Measurements from ENCODE around the gene PCBP3.
A peak's percentile ranks its signal among the peaks of the same experiment; 100 is the strongest.

Gene PCBP3

DNA sequence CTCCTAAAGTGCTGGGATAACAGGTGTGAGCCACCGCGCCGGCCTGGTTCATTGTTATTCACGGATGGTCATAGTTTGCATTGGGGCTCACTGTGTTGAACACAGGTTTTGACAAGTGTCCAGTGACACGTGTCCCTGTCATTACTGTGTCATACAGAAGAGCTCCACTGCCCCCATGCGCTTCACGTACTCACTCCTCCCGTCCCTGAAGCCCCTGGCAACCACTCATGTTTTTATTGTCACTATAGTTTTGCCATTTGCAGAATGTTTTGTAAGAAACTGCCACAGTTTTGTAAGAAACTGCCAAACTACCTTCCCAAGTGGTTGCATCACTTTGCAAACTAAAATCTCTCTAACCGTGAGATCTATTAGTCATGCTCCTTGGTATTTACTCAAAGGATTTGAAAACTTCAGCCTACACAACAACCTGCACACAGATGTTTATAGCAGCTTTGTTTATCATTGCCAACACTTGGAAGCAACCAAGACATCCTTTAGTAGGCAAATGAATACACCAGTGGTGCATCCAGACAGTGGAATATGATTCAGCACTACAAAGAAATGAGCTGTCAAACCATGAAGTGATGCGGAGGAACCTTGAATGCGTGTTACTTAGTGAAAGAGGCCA lies 174.9 kb downstream of the PCBP3 start:
- no peak for DNase-seq

DNA sequence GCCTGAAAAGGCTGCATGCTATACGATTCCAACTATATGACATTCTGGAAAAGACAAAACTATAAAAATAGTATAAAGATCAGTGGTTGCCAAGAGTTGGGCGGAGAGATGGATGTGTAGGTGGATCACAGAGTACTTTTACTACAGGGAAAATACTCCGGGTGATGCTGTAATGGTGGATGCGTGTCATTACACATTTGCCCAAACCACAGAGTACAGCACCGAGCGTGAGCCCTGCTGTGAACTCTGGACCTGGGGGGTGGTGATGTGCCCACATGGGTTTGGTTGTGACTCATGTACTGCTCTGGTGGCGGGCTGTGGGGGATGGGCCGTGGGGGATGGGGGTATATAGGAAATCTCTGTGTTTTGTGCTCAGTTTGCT lies 175.4 kb downstream of the PCBP3 start:
- DNase-seq, result no peak

DNA sequence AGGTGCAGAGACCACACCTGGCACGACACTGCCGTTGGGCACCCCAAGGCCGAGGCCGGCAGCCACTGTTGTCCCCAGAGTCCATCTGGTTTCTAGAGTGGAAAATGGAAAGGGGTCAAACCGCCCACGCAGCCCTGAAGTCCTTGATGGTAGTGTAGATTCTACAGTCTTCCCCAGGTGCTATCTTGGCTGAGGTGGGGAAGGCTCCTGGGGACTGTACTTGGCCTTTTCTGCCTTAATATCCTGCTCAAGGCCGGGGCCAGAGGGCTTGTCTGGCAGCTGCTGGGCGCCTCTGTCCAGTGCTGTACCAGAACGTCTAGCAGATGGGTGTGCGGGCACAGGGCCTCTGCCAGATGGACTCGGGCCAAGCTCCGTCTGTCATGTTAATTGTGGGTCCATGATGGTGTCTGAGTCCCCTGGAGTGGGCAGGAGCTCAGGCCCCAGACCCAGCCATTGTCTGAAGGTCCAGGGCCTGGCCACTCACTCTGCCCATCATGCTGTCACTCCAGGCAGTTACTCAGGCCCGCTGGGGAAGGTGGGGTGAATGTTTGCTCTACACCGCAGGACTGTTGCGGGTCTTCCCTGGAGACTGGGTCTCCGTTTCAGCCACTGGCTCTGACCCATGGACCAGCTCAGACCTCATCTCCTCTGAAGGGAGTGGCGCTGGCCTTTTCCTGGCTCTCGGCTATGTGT lies 176.1 kb downstream of the PCBP3 start:
- DNase-seq, result no peak

DNA sequence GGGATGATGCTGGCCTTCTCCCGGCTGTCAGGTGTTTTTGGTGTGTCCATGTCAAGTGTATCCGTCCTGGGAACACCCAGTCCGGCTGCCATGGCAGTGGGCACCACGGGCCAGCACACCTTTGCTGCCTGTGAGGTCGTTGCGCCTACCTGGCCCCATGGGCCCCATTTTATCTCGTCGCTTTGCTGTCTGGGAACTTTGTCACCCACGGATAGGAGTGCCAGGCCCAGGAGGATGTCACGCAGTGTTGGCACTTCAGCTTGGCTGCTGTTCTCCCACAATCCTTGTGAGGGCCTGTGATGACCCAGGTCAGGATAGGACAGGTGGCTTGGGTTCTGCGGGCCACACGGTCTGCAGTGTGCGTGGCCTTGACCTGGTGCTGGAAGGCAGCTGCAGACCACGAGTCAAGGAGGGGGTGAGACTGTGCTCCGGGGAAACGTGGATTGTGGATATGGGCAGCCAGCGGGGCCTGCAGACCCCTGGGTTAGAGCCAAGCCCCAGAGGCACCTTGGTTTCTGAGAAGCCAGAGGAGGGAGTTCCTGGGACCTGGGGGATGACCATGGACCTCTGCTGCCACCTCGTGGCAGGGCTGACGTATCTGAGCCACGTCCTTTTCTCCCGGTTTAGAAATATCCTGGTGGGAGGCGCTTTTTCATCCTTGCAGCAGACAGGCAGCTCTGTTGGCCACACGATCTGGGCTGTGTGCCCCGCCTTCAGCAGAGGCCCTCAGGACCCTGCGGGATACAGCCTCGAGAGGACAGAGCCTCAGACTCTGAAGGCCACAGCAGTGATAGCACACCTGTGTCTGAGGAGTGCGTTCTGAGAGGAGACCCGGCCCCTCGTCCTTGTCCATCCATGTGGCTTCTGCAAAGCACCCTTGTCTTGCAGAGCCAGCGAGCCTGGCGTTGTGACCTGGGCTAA lies 176.9 kb downstream of the PCBP3 start:
- peak; percentile 76 for DNase-seq

DNA sequence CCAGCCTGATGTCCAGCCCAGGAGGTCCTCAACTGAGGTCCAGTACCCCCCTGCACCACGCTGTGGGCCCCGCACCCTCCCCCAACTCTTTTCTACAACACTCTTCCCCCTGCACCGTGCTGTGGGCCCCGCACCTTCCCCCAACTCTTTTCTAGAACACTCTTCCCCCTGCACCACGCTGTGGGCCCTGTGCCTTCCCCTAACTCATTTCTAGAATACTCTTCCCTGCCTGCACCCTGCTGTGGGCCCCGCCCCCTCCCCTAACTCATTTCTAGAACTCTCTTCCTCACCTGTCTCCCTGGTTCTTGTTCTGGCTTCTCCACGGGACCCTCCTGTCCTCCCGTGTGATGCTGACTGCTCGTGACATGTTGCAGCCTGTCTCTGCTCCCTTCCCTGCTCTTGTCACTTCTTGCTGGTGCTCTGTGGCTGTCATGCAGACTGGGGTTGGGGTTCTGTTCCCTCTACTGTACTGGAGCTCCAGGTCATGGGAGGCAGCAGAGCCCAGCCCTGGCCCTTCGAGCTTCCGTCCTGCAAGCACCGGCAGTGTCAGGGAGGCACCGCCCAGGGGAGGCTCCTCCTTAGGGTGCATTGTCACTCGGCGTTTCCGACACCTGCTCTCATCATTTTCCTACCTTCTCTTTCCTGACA lies 177.9 kb downstream of the PCBP3 start:
- no peak for DNase-seq

DNA sequence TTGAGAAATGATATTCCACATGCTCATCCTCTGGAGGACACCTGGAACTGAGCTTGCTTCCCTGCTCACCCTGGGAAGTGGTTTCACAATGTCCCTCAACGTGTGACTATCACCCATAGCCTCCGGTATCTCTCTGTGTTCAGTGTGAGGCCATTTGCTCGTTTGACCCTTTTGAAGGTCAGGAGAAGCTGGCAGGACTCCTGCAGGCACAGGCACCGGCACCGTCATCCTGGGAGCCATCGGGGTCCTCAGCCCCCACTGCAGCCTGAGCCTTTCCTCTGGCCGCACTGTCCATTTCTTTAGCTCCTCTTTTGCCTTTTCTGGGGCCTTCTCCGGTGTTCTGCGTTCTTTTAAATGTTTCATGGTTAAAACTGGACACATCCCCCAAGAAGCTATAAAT lies 178.5 kb downstream of the PCBP3 start:
- DNase-seq, result no peak

DNA sequence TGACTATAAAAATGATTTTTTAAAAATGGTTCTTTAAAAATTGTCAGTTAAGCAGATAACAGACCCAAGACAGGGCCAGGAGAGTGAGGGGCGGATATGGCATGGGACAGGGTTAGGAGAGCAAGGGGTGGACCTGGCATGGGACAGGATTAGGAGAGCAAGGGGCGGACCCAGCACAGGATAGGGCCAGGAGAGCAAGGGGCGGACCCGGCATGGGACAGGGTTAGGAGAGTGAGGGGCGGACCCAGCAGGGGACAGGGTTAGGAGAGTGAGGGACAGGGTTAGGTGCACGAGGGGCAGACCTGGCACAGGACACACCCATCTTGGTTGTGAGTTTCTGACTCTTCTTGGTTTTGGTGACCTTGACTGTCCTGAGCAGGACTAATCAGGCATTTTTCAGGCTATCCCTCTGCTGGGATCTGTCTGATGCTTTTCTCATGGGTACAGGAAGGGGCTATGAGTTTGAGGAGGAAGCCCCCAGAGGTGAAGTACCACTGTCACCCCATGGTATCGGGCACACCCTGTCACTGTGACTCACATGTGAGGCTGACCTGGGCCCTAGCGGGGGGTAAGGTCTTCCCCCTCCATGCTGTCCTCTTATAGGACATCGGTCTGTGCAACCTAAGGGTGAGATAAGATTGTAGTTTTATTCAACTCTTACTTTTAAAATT lies 179.0 kb downstream of the PCBP3 start:
- no peak for DNase-seq

DNA sequence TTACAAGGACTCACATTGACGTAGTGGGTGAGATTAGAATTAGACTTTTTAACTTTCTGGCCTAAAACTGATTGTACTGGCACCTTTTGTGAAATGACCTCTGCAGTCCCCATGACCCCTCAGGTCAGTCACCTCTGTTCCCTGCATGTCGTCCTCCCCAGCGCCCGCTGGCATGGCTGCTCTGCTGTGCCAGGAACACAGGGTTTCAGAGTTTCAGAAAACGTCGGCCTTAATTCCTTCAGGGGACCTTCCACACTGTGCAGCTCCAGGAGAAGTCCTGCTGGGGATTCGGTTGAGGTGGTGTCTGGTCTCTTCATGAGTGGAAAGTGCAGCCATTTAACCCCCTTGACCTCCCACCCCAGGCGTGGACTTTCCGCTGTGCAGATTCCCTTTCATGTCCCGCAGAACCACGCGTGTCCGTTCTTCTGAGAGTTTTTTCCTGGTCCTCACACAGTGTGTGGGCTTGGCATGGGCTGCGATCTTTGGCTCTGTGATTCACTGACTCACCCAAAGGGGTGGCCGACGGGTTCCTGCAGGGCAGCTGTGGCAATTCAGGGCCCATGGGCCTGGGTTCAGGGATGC lies 179.7 kb downstream of the PCBP3 start:
- no peak for DNase-seq

DNA sequence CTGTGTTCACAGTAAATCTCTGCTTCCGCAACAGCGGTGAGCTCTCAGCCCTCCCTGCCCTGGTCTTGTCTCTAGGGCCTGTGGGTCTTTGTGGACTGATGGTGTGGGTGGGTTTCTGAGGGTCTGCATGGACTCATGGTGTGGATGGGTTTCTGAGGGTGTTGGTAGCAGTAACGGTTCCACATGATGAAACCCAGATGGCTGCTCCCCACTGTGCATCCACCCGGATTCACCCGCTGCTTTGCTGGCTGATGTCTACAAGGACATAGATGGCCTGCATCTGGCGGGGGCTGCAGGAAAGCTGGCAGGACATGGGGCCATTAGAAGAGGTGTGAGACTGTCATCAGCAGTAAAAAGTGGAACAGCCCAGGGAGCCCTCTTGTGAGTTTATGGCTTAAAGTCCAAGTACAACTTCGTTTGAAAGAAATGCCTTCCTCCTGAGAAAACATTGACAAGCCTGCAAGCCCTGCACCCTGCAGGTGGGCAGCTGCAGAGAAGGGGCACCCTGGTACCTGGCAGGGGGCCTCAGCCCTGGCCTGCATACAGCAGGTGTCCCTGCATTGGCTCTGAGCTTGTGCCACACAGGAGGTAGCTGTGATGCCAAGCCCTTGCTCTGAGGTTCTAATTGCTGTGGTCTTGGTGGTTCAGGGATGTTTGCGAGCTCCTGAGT lies 181.2 kb downstream of the PCBP3 start:
- DNase-seq, result no peak

DNA sequence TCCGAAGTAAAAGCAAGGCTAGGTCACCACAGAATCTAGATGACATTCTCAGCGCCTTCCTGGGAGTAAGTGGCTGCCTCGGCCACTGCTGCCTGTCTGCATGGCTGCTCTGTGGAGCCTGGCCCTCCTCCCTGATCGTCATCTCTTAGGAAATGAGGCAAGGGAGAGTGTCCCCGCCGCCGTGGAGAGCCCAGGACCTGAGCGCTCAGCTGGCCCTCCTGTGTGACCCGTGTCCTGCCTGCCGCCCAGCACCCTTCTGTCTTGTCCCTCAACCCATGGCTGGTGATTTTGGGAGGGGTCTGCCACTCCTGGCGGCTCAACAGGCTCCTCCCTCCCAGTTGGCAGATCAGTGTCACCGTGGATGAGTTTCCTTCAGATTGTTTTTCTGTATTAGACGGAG lies 181.7 kb downstream of the PCBP3 start:
- DNase-seq, result no peak

DNA sequence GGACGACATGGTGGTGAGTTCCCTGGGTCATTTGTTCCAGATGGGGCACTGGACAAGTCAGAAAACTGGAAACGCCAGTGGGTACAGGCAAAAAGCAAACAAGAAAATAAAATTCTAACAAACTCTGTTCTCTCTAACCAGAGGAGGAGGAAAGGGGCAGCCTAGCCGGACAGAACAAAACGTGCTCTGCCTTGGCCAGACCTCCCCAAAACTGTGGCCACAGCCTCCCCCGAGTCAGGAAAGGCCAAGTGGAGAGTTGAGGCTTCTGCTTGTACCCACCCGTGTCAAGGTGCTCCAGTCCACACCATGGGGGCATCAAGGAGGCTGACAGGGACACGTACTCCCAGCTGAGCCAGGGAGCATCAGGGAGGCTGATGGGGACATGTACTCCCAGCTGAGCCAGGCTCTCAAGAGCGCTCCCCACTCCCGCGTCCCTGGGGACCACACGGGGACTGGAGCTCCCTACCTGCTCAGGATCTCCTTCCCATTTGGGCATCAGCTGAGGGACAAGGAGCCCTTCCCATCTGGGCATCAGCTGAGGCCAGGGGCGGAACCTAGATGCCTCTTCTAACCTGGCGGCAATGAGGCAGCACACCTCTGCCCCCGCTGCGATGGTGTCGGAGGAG lies 183.3 kb downstream of the PCBP3 start:
- DNase-seq, result no peak

DNA sequence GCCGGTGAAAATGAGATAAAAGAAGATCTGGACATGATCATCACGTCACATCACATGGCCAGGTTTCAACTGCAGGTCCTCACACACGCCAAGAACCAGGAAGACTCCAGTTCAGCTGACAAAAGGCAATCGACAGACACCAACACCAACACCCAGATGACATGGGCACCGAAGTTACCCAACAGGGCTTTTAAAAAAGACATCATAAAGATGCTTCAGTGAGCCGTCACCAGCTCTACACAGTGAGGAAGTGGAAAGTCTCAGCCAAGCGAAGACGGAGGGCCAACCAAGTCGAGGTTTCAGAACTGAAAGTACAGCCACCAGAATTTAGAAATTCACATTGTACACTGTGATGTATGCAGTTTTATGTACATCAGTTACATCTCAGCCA lies 183.8 kb downstream of the PCBP3 start:
- DNase-seq, result no peak

DNA sequence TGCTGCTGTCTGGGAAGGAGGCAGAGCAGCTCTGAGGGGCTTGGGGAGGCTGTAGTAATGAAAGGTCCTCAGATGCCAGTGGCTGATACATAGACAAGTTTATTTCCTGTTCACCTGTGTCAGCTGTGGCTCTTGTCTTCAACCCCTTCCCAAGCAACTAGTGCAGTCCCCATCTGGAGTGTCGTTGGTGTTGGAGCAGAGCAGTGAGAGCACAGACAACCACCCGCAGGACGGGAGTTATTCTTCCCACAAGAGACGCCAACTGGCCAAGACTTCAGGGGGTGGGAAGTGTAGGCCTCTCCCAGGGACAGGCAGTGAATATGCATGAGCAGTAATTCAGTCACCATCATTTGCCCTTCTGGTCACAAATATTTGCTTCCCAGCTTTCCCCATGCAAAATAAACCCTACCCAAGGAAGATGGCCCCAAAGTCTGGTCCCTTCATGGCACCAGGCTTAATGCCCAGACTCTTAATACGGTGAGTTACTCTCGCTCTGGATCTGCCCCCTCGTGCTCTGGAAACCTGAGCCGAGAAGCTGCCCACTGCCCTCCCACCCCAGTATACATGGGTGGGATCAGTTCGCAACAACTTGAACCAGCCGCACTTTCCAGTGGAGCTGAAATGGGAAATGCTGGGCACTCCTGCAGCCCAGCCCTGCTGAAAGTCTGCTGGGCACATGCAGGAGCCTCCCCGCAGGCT lies 184.5 kb downstream of the PCBP3 start:
- no peak for DNase-seq

DNA sequence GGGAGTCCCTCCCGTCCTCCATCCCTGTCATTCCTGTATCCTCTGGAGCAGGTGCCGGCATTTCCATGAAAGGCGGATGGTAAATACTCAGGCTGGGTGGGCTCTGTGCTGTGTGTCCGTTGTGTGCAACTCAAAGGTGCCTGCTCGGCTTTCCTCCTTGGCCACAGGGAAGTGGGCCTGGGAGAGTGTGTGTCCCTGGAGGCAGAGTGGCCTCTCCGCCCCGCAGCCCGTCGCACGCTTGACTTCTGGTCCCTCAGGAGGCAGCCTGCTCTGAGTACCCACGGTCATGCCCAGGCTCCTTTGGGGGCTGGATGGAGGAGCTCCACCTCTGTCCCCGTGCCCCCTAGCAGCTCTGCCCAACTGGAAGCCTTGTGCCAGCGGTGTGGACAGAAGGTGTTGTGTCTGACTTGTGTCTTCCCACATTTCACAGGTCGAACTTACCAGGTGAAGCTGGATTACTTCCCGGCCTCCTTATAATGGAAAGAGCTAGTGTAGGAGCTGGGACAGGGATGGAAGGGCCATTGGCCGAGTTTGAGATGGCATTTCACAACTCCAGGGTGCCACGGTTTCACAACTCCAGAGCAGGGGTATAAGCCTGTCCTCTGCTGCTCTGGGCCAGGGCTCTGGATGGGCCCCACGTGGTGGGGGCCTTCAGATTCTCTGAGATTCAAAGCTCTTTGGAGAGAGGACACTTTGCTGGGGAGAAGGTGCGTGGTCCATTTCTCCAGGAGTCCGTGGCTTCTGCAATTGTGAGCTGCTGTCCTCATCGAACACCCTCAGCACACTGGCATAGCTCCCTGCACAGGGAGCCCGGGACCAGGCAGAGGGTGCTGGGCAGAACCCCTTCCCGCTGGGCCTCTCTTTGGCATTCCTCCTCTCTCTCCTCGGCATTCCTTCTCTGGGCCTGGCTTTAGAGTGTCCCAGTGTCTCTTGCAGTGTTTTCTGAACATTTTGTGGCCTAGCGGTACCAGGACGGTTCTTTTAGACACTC lies 185.3 kb downstream of the PCBP3 start:
- no peak for DNase-seq

DNA sequence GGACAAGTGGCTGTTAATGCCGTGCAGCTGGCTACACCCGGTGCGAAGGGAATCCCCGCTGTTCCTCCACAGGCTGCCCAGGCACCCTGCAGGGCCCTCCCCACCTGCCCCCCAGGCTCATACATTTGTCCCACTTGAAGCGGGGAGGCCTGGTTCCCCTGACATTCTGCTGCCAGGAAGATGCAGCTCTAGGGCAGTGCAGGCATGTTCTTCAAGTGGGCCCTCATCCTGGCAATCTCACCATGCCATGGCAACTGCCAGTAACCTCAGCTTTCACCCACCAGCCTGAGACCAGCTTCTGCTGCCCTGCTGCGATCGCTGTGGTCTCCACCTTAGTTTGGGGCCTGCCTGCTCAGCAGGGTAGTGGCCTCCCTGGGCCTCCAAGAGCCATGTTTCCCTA lies 186.1 kb downstream of the PCBP3 start:
- DNase-seq, result no peak

DNA sequence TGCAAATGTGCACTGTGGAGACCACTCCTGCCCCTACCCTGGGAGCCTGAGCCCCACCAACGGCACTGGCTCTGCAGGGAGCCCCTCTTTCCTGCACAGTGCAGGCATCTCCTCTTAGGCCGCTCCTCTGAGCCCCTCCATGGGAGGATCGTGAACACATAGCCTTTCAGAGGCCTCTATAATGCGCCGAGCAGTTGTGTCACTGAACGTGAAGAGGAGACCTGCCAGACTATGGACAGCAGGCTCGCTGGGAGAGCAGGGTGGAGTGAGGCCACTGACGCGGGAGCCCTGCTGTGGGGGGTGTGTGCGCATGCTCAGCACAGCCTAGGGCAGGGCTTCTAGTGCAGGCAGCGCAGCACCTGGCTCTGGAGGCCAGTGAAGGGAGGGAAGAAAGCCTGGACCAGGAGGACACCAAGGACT lies 186.7 kb downstream of the PCBP3 start:
- no peak for DNase-seq

DNA sequence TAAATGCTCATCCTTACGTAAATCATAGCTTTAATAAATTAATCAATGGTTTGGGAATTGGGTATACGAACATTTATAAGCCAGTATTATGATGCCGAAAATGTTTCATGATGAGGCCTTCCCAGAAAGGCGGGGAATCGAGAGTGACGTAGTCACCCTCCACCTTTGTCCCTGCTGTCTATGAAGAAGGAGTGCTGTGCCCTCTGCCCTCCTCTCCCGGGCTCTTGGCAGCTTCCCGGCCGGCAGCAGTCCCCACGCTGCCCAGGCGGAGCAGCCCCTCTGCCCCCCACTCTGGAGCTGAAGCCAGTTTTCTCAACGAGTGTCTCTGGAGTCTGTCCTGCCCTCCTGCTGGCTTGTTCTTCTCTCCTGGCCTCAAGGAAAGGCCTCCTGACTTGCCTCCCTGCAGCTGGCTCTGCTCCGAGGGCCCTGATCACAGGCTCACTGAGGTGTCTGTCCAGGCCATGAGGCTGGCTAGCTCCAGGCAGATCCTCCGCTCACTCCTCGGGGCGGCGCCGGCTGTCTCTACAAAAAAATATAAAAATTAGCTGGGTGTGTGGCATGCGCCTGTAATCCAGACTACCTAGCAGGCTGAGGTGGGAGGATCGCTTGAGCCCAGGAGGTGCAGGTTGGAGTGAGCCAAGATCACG lies 187.3 kb downstream of the PCBP3 start:
- DNase-seq, result no peak

DNA sequence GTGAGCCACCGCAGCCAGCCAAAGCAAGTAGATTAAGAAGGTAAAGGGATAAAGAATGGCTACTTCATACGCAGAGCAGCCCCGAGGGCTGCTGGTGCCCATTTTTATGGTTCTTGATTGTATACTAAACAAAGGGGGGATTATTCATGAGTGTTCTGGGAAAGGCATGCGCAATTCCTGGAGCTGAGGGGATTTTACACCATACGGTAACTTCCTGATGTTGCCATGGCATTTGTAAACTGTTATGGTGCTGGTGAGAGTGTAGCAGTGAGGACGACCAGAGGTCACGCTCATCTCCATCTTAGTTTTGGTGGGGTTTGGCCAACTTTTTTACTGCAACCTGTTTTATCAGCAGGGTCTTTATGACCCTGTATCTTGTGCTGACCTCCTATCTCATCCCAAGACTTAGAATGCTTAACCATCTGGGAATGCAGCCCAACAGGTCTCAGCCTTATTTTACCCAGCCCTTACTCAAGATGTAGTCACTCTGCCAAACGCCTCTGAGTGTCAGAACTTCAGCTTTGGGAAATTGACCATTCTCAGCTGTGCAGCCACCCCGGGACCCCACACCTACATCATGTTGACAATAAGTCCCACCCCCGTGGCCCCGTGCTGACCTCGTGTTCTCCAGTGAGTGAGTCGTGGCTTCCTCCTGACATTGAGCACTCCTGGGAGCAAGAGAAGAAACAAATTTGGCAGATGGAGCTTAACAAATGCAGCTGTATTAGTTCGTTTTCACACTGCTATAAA lies 188.6 kb downstream of the PCBP3 start:
- no peak for DNase-seq

Measured in DMS79 (cell line).